BLaER1 (cell line): ENCODE results near the gene FOSB.

Experiments used
- H3K27ac ChIP-seq: shearing (Covaris generic); formaldehyde crosslinking; 2 replicates; pipeline ENCODE4 v1.8.1; 2022
- H3K27me3 ChIP-seq: shearing (Covaris generic); formaldehyde crosslinking; 2 replicates; pipeline ENCODE4 v1.8.1; 2022
- H3K36me3 ChIP-seq: shearing (Covaris generic); formaldehyde crosslinking; 2 replicates; pipeline ENCODE4 v1.8.1; 2022
- H3K4me1 ChIP-seq: shearing (Covaris generic); formaldehyde crosslinking; 2 replicates; pipeline ENCODE4 v1.8.1; 2022
- H3K4me2 ChIP-seq: shearing (Covaris generic); formaldehyde crosslinking; 2 replicates; pipeline ENCODE4 v1.8.1; 2022
- H3K4me3 ChIP-seq: shearing (Covaris generic); formaldehyde crosslinking; 2 replicates; pipeline ENCODE4 v1.8.1; 2022
- H3K9ac ChIP-seq: shearing (Covaris generic); formaldehyde crosslinking; 2 replicates; pipeline ENCODE4 v1.8.1; 2022
- H3K9me3 ChIP-seq: shearing (Covaris generic); formaldehyde crosslinking; 2 replicates; pipeline ENCODE4 v1.8.1; 2022
- H4K20me1 ChIP-seq: shearing (Covaris generic); formaldehyde crosslinking; 2 replicates; pipeline ENCODE4 v1.8.1; 2022
- Cebpa-rat ChIP-seq: shearing (Covaris generic); IDR thresholded peaks from 2 replicates; pipeline ENCODE4 v1.8.1; 2022

FOSB gene

GRCh38 chr19:45517641-45518468 lies 50.1 kb downstream of the FOSB start:
- no peaks in the 10 kb centered on the region for H3K27me3 ChIP-seq
- peaks cover 51% of the 10 kb centered on the region for H3K36me3 ChIP-seq
- H3K27ac ChIP-seq = no peak overlapping the region
- H3K9me3 ChIP-seq = no peaks in the 10 kb centered on the region
- H3K4me1 ChIP-seq = peaks cover 48% of the 10 kb centered on the region
- H3K4me3 ChIP-seq = no peak overlapping the region
- H3K9ac ChIP-seq = no peak overlapping the region
- H3K4me2 ChIP-seq = no peak overlapping the region
- peaks cover 76% of the 10 kb centered on the region for H4K20me1 ChIP-seq
- TF ChIP-seq Cebpa-rat = no peak

DNA sequence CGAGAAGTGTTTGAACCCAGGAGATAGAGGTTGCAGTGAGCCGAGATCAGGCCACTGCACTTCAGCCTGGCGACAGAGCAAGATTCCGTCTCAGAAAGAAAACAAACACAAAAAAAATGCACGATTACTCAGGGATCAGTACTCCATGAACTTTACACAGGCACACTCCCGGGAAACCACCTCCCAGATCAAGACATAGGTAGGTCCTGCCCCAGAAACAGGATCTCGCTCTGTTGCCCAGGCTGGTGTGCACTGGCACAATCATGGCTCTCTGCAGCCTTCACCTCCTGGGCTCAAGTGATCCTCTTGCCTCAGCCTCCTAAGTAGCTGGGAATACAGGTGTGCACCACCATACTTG lies 50.7 kb downstream of the FOSB start:
- Histone ChIP-seq H3K9ac (no peak overlapping the region), H3K4me1 (peaks cover 42% of the 10 kb centered on the region), H3K36me3 (peaks cover 51% of the 10 kb centered on the region), H3K9me3 (no peaks in the 10 kb centered on the region), H3K27ac (no peak overlapping the region), H3K27me3 (no peaks in the 10 kb centered on the region), H3K4me3 (no peak overlapping the region), H4K20me1 (peaks cover 70% of the 10 kb centered on the region), H3K4me2 (no peak overlapping the region)
- no peak for TF ChIP-seq Cebpa-rat

DNA sequence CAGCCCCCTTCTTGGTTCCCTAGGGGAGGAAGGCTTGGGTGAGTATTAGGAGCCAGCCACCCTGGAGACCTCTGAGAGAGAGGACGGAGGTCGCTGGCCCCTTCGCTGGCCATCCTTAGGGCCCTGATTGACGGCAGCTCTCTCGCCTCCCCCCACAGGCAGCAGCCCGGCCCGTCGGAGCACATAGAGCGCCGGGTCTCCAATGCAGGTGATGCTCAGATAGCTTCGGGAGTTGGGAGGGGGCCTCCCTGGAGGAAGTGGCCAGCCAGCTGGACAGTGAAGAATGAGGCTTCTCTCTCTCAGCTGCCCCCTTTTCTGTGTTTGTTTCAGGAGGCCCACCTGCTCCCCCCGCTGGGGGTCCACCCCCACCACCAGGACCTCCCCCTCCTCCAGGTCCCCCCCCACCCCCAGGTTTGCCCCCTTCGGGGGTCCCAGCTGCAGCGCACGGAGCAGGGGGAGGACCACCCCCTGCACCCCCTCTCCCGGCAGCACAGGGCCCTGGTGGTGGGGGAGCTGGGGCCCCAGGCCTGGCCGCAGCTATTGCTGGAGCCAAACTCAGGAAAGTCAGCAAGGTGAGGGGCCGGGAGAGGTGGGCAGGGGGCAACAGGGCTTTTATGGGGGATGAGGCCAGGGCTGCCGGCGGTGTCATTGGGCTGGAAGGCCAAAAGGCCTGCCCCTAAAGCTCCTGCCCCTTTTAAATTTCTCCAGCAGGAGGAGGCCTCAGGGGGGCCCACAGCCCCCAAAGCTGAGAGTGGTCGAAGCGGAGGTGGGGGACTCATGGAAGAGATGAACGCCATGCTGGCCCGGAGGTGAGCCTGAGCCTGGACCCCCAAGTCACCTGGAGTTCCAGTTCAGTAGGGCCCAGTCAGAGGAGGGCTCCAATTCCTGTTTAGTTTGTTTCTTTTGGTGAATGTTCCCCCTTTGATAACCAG lies 54.5 kb downstream of the FOSB start:
- Histone ChIP-seq H3K9me3 (no peaks in the 10 kb centered on the region), H3K4me3 (no peak overlapping the region), H3K9ac (no peak overlapping the region), H3K36me3 (peaks cover 84% of the 10 kb centered on the region), H4K20me1 (peaks cover 32% of the 10 kb centered on the region), H3K4me1 (peaks cover 15% of the 10 kb centered on the region), H3K4me2 (no peak overlapping the region), H3K27me3 (no peaks in the 10 kb centered on the region), H3K27ac (no peak overlapping the region)
- no peak for TF ChIP-seq Cebpa-rat

DNA sequence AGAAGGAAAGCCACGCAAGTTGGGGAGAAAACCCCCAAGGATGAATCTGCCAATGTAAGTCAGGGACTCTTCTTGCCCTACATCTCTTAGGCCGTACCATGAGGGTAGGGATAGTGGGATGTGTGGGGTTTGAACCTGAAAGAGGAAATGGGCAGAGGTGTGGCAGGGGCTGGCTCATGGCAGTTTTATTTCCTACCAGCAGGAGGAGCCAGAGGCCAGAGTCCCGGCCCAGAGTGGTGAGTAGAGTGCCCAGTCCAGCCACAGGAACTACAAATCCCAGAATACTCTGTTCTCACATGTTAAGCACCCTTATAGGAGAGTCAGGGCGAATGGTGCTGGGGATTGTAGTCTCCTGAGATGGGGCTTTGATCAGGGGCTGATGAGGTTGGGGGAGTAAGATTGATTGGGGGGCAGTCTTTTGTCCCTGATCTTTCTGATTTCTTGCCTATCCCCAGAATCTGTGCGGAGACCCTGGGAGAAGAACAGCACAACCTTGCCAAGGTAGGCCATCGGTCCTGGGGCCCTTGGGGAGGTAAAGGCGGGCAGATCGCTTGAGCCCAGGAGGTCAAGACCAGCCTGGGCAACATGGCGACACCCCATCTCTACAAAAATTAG lies 56.0 kb downstream of the FOSB start:
- Histone ChIP-seq H3K27ac (no peak overlapping the region), H3K27me3 (no peaks in the 10 kb centered on the region), H3K9me3 (no peaks in the 10 kb centered on the region), H3K4me2 (no peak overlapping the region), H3K9ac (no peak overlapping the region), H3K36me3 (peaks cover 83% of the 10 kb centered on the region), H3K4me3 (no peak overlapping the region), H4K20me1 (peaks cover 26% of the 10 kb centered on the region), H3K4me1 (peaks cover 12% of the 10 kb centered on the region)
- no peak for TF ChIP-seq Cebpa-rat

- Histone ChIP-seq H3K4me1 (peaks cover 12% of the 10 kb centered on the region), H3K27ac (no peak overlapping the region), H4K20me1 (peaks cover 20% of the 10 kb centered on the region), H3K27me3 (no peaks in the 10 kb centered on the region), H3K4me2 (no peak overlapping the region), H3K36me3 (peaks cover 74% of the 10 kb centered on the region), H3K9me3 (no peaks in the 10 kb centered on the region), H3K9ac (no peak overlapping the region), H3K4me3 (no peak overlapping the region)
- TF ChIP-seq Cebpa-rat = no peak
These were observed 56.9 kb downstream of the FOSB start for GRCh38 chr19:45524575-45525129.
